GM10266 (cell line): Measurements from ENCODE around the gene MYEOV.

Experiments
- DNase-seq: peaks from one replicate; pipeline ENCODE4 v3.0.0; 2012; ENCODE audit errors: extremely low spot score
- TF ChIP-seq, protein P1 (sequence below): IDR thresholded peaks from 2 replicates; pipeline ENCODE4 v1.5.1; 2012; ENCODE audit warnings: mild to moderate bottlenecking, low read depth; ENCODE audit not compliant: control insufficient read depth, insufficient read depth; ENCODE audit errors: missing control alignments

Gene MYEOV

DNA sequence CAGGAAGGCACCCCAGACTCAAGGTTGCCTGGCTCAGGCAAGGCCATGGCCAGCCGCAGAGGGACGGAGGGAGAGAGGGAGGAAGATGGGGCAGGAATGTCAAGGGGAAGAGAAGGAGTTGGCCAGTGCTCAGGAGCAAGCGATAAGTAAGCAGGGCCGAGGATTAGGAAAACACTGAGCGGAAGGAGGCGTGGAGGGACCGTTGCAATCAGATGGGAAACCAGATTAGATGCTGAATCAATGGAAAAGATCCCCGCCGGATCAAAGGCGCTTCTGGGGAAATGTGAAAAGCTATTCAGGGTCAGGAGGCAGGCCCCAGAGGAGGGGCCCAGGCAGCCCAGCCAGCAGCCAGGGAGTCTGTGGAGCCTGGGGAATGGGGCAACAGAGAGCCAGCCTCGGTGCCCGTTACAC is 26.6 kb upstream of the MYEOV start:
- DNase-seq = no peak
- TF ChIP-seq, protein P1, sequence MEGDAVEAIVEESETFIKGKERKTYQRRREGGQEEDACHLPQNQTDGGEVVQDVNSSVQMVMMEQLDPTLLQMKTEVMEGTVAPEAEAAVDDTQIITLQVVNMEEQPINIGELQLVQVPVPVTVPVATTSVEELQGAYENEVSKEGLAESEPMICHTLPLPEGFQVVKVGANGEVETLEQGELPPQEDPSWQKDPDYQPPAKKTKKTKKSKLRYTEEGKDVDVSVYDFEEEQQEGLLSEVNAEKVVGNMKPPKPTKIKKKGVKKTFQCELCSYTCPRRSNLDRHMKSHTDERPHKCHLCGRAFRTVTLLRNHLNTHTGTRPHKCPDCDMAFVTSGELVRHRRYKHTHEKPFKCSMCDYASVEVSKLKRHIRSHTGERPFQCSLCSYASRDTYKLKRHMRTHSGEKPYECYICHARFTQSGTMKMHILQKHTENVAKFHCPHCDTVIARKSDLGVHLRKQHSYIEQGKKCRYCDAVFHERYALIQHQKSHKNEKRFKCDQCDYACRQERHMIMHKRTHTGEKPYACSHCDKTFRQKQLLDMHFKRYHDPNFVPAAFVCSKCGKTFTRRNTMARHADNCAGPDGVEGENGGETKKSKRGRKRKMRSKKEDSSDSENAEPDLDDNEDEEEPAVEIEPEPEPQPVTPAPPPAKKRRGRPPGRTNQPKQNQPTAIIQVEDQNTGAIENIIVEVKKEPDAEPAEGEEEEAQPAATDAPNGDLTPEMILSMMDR = no peak

DNA sequence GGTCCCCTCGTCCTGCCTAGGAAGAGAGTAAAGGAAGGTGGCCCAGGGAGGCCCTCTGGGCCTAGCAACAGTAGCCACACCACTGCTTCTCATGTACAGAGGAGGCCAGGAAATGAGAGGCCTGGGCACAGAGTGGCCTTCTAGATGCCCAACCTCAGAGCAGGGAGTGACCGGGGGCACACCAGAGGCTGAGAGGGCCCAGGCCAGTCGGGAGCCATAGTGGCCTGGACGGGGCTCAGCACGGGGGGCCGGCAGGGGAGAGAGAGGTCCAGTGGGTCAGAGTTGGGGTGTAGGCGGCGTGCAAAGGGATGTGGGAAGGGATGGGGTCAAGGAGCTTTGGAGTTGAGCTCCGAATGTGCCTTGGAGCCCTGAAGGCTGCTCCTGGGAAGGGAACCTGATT is 25.0 kb upstream of the MYEOV start:
- TF ChIP-seq, protein P1 = no peak

DNA sequence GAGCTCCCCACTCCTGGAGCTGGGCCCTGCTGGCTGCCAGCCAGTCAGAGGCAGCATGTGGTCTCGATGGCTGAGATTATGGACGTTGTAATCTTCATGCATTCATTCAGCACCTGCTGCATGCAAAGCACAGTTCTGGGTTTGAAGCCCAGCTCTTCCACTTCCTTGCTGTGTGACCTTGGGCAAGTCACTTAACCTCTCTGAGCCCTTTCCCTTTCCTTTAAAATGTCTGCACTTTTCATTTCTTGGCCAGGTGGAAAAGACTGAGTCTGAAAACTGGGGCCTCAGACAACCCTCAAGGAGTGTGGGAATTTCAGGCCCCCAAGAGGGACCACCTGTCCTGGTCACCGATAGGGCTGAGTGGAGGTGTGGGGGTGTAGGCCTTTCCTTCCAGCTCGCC is 24.6 kb upstream of the MYEOV start:
- TF ChIP-seq, protein P1 = no peak
- no peak for DNase-seq

More for the DNA sequence above, 25.0 kb upstream of the MYEOV start:
- no peak for DNase-seq

DNA sequence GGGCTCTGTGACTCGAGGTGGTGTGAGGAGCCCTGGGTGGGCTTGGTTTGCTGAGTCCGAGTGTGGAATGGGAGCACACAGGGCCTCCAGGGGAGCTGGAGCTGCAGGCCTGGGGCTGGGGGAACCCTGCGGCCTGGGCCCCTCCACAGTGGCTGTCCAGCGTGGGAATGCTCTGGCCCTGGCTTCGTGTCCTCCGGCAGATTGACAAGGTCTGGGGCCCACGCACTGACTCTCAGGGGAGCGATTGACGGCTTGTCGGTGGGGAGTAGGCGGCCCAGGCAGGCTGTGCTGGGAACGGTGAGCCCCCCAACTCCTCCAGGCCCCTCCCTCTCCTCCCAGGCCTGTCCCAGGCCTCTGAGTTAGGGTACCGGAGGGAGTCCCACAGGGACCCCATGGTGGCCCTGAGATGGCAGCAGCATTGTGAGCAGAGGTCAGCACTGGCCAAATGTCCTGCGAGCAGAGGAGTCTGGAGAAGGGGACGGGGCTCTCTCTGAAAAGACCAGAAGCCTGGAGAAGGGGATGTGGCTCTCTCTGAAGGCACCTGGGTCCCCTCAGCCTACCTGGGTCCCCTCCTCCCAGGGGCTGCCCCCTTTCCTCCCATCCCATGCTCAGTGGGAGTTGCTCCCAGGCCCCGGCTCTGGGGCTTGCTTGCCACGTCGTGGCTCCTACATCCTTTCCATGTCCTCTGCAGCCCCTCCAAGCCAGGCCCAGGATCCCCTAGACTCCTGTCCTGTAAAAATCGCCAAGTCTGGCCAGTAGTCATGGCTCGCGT is 23.8 kb upstream of the MYEOV start:
- TF ChIP-seq, protein P1 = no peak

DNA sequence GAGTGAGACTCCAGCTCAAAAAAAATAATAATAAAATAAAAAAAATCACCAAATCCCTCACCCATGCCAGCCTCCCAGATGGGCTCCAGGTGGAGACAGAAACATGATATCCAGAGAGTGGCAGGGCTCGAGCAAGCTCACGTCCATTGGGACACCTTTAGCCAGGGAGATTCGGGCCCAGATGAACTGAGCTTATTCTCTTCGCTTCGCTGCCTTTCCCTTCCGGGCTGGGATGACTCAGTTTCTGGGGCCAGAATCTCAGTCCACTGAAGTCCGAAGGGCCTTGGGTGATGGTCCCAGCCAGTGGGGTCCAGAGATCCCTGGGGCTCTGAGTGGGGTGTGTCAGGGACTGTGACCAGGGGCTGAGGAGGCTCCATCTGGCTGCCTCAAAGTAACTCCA is 23.0 kb upstream of the MYEOV start:
- DNase-seq = no peak
- TF ChIP-seq, protein P1 = no peak

More for the DNA sequence above, 23.8 kb upstream of the MYEOV start:
- DNase-seq = no peak

DNA sequence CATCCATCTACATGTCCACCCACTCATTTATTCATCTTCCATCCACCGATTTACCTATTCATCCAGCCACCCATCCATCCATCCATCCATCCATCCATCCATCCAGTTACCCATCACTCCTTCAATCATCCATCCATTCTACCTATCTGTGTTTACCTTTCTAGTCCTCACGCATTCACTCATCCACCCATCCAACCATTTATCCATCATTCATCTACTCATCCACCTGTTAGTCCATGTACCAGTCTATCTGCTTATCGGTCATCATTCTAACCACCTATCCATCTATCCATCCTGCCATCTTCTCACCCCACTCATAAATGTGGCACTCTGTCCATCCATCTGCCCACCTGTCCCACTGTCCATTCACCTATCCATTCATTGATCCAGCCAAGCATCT is 21.9 kb upstream of the MYEOV start:
- TF ChIP-seq, protein P1 = no peak
- no peak for DNase-seq

DNA sequence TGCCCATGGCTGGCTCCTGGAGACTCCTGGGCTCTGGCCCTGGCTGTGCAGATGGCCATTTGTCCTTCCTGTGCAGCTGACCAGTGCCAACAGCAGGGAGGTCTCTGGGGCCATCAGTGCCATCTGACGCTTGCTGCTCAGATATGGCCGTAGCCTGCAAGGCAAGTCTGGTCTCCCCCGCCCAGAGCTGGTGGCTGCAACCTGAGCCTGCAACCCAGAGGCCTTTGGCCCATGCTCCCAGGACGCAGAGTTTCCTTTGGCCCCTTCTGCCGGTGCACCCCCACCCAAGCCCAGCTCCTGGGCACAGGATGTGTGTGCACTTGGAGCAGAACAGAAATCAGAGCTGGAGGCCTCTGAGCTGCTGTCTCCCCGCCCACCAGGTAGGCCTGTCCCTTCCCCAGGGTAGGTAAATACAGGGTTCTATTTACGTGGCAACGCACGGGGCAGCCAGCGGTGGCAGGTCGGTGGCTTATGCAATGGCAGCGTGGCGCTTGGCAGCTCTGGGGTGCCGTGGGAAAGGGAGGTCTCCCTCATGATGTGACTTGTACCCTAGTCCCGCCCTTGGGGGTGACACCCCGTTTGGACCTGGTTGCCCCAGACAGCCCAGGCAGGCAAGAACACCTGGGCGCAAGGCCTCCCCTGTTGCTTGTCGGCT is 21.0 kb upstream of the MYEOV start:
- TF ChIP-seq, protein P1 = no peak
- DNase-seq = no peak
